ENCODE results near the gene PARP1. TPM values are rescaled to one million over a fixed set of nuclear protein-coding genes. Genes with fewer than 3 reads are reported as not detected.

Gene PARP1
- total RNA-seq, 1 experiment from 2014 or later, result 127 TPM

- in situ Hi-C loops (cut with HindIII; ENCODE audit: low pct_unique_long_range_greater_than_20kb, low sequenced_read_pairs), result no loop called here
- Histone ChIP-seq H3K36me3 (ENCODE audit: control insufficient read depth, insufficient read depth, low read length) (no peaks in the 10 kb centered on the region), H3K4me1 (ENCODE audit: control insufficient read depth, insufficient read depth, low read length) (no peaks in the 10 kb centered on the region), H3K27me3 (ENCODE audit: control insufficient read depth, insufficient read depth, low read length) (no peaks in the 10 kb centered on the region), H3K4me3 (ENCODE audit: low read depth in 2 of 2, low read length in 2 of 2) (no peak overlapping the region), H3K9me3 (ENCODE audit: control insufficient read depth, insufficient read depth, low read depth, low read length) (no peaks in the 10 kb centered on the region), H3K27ac (ENCODE audit: low read length) (no peak overlapping the region)
- intact Hi-C loops (cut with micrococcal nuclease; ENCODE audit: unreplicated experiment), result no loop called here
- TF ChIP-seq SIN3A (IDR thresholded peaks at IDR 0.05; ENCODE audit: borderline replicate concordance, insufficient read depth, low read depth, low read length), result no peak
- no TSS peak for BruUV-seq (replicated peaks)
- ChIA-PET CTCF (no interaction called here), POLR2A (no interaction called here)
- no peak for ATAC-seq
- DNase-seq (ENCODE audit: low read depth, low spot score), result no peak
Measured at GRCh38 chr1:226318471-226318870, 89.4 kb downstream of the PARP1 start.

- Histone ChIP-seq H3K27me3 (ENCODE audit: control insufficient read depth, insufficient read depth, low read length) (no peaks in the 10 kb centered on the region), H3K4me3 (ENCODE audit: low read depth in 2 of 2, low read length in 2 of 2) (no peak overlapping the region), H3K27ac (ENCODE audit: low read length) (no peak overlapping the region), H3K4me1 (ENCODE audit: control insufficient read depth, insufficient read depth, low read length) (peaks cover 12% of the 10 kb centered on the region), H3K36me3 (ENCODE audit: control insufficient read depth, insufficient read depth, low read length) (no peaks in the 10 kb centered on the region), H3K9me3 (ENCODE audit: control insufficient read depth, insufficient read depth, low read depth, low read length) (no peaks in the 10 kb centered on the region)
- BruUV-seq (replicated peaks), result no TSS peak
- intact Hi-C loops (cut with micrococcal nuclease; ENCODE audit: unreplicated experiment), result no loop called here
- in situ Hi-C loops (cut with HindIII; ENCODE audit: low pct_unique_long_range_greater_than_20kb, low sequenced_read_pairs), result no loop called here
- CTCF ChIA-PET, result no interaction called here
- POLR2A ChIA-PET, result no interaction called here
- DNase-seq (ENCODE audit: low read depth, low spot score) (no peak), ATAC-seq (no peak)
- TF ChIP-seq CTCF (IDR thresholded peaks at IDR 0.05) (no peak), SIN3A (IDR thresholded peaks at IDR 0.05; ENCODE audit: borderline replicate concordance, insufficient read depth, low read depth, low read length) (no peak), POLR2AphosphoS5 (IDR thresholded peaks at IDR 0.05; ENCODE audit: low read depth, low read length) (no peak), TCF7L2 (IDR thresholded peaks at IDR 0.05; ENCODE audit: low read depth, low read length) (no peak), REST (IDR thresholded peaks at IDR 0.05; ENCODE audit: insufficient read depth in 1 of 2, low read depth in 2 of 2, low read length in 1 of 2) (no peak)
Measured at GRCh38 chr1:226314055-226314454, 93.8 kb downstream of the PARP1 start.

- in situ Hi-C loops (cut with HindIII; ENCODE audit: low pct_unique_long_range_greater_than_20kb, low sequenced_read_pairs), result no loop called here
- H3K36me3 ChIP-seq (ENCODE audit: control insufficient read depth, insufficient read depth, low read length), result no peaks in the 10 kb centered on the region
- intact Hi-C loops (cut with micrococcal nuclease; ENCODE audit: unreplicated experiment), result no loop called here
- H3K27me3 ChIP-seq (ENCODE audit: control insufficient read depth, insufficient read depth, low read length), result no peaks in the 10 kb centered on the region
- BruUV-seq (replicated peaks), result no TSS peak
- ChIA-PET CTCF (interaction anchor here (0.7 kb wide), 1 partner anchor 208 kb away, joined by 7 read pairs; no protein-coding TSS in a partner anchor), POLR2A (no interaction called here)
- DNase-seq (ENCODE audit: low read depth, low spot score), result no peak
- H3K9me3 ChIP-seq (ENCODE audit: control insufficient read depth, insufficient read depth, low read depth, low read length), result no peaks in the 10 kb centered on the region
- TF ChIP-seq TCF7L2 (IDR thresholded peaks at IDR 0.05; ENCODE audit: low read depth, low read length) (no peak), CTCF (IDR thresholded peaks at IDR 0.05) (no peak), REST (IDR thresholded peaks at IDR 0.05; ENCODE audit: insufficient read depth in 1 of 2, low read depth in 2 of 2, low read length in 1 of 2) (no peak), SIN3A (IDR thresholded peaks at IDR 0.05; ENCODE audit: borderline replicate concordance, insufficient read depth, low read depth, low read length) (no peak), POLR2AphosphoS5 (IDR thresholded peaks at IDR 0.05; ENCODE audit: low read depth, low read length) (no peak)
- ATAC-seq, result no peak
- no peak overlapping the region for H3K27ac ChIP-seq (ENCODE audit: low read length)
- peaks cover 18% of the 10 kb centered on the region for H3K4me1 ChIP-seq (ENCODE audit: control insufficient read depth, insufficient read depth, low read length)
- H3K4me3 ChIP-seq (ENCODE audit: low read depth in 2 of 2, low read length in 2 of 2), result no peak overlapping the region
Measured at GRCh38 chr1:226312065-226312464, 95.8 kb downstream of the PARP1 start.
